HL-60/S4 treated with retinoic acid at 250 ng/mL for 4 days and 3 days (cell line): Measurements from ENCODE around the gene THOC5.
"Not testable (repeated sequence)": the region's sequence is repeated elsewhere in the genome, so short reads cannot be mapped to it uniquely, and the experiment has no call there.

ENCODE experiments used
- in situ Hi-C: fragments of 300-500 bp; cut with MboI; formaldehyde crosslinking; loops from 2 replicates; pipeline ENCODE4 v1.7.0; 2022; ENCODE audit warnings: low sequenced_read_pairs

The THOC5 gene

GRCh38 chr22:29563652-29564460 lies 10.3 kb upstream of the THOC5 start:
- in situ Hi-C loops = no loop called here

GRCh38 chr22:29559853-29560252 lies 6.3 kb upstream of the THOC5 start:
- in situ Hi-C loops = no loop called here

GRCh38 chr22:29559030-29559429 lies 5.5 kb upstream of the THOC5 start:
- in situ Hi-C loops = no loop called here

GRCh38 chr22:29555065-29555644 lies 1.6 kb upstream of the THOC5 start:
- in situ Hi-C loops = no loop called here

GRCh38 chr22:29552357-29552756 lies 1.2 kb downstream of the THOC5 start:
- in situ Hi-C loops = not testable (repeated sequence)

GRCh38 chr22:29550005-29550404 lies 3.6 kb downstream of the THOC5 start:
- in situ Hi-C loops = no loop called here

- in situ Hi-C loops = not testable (repeated sequence)
These were observed 8.5 kb downstream of the THOC5 start for GRCh38 chr22:29545045-29545444.

- in situ Hi-C loops = no loop called here
These were observed 11.7 kb downstream of the THOC5 start for GRCh38 chr22:29541845-29542244.

- in situ Hi-C loops = no loop called here
These were observed 14.5 kb downstream of the THOC5 start for GRCh38 chr22:29539105-29539504.

GRCh38 chr22:29536411-29536810 lies 17.1 kb downstream of the THOC5 start:
- in situ Hi-C loops = no loop called here

GRCh38 chr22:29531419-29531818 lies 22.1 kb downstream of the THOC5 start:
- in situ Hi-C loops = no loop called here

- in situ Hi-C loops = no loop called here
These were observed 22.8 kb downstream of the THOC5 start for GRCh38 chr22:29530716-29531115.

- in situ Hi-C loops = no loop called here
These were observed 25.4 kb downstream of the THOC5 start for GRCh38 chr22:29528144-29528543.

GRCh38 chr22:29524442-29525191 lies 28.9 kb downstream of the THOC5 start:
- in situ Hi-C loops = no loop called here

GRCh38 chr22:29523761-29524160 lies 29.8 kb downstream of the THOC5 start:
- in situ Hi-C loops = no loop called here

GRCh38 chr22:29521526-29521925 lies 32.0 kb downstream of the THOC5 start:
- in situ Hi-C loops = no loop called here

GRCh38 chr22:29520851-29521250 lies 32.7 kb downstream of the THOC5 start:
- in situ Hi-C loops = no loop called here

GRCh38 chr22:29519996-29520395 lies 33.6 kb downstream of the THOC5 start:
- in situ Hi-C loops = no loop called here

- in situ Hi-C loops = no loop called here
These were observed 35.1 kb downstream of the THOC5 start for GRCh38 chr22:29518427-29518826.

GRCh38 chr22:29517215-29517908 lies 36.2 kb downstream of the THOC5 start:
- in situ Hi-C loops = no loop called here

- in situ Hi-C loops = no loop called here
These were observed 41.5 kb downstream of the THOC5 start for GRCh38 chr22:29512031-29512430.
